Small intestine (tissue), 7 donors: ENCODE results near the gene FAM209A. TPM values are rescaled to one million over a fixed set of nuclear protein-coding genes. Genes with fewer than 3 reads are reported as not detected.

Experiments used
- DNase-seq, 2 donors: peaks; one replicate each; pipeline versions ENCODE4 v3.0.0 to v3.0.0-alpha.2; 2013
- FAIRE-seq: peaks from 2 replicates; lab custom pipeline; 2012; peaks lifted over from hg19 to GRCh38; lab: Jason Lieb, UNC
- H3K27ac ChIP-seq, 3 donors: one replicate each; pipeline ENCODE4 v1.5.1; 2013; ENCODE audit warnings: low read length in 2 of 3, mild to moderate bottlenecking in 2 of 3, control low read depth in 1 of 3, inconsistent platforms in 1 of 3, low read depth in 1 of 3, moderate library complexity in 1 of 3
- H3K27me3 ChIP-seq, 3 donors: one replicate each; pipeline ENCODE4 v1.6.1; 2013; ENCODE audit warnings: low read length in 3 of 3, inconsistent platforms in 1 of 3; ENCODE audit not compliant: control insufficient read depth in 3 of 3, insufficient read depth in 3 of 3
- H3K36me3 ChIP-seq, 3 donors: one replicate each; pipeline ENCODE4 v1.6.1; 2013; ENCODE audit warnings: low read length in 3 of 3, inconsistent platforms in 1 of 3, low read depth in 1 of 3, mild to moderate bottlenecking in 1 of 3, moderate library complexity in 1 of 3; ENCODE audit not compliant: control insufficient read depth in 3 of 3, insufficient read depth in 2 of 3
- H3K4me1 ChIP-seq, 3 donors: one replicate each; pipeline ENCODE4 v1.6.1; 2013; ENCODE audit warnings: low read length in 2 of 3, inconsistent platforms in 1 of 3, low read depth in 1 of 3, mild to moderate bottlenecking in 1 of 3, moderate library complexity in 1 of 3; ENCODE audit not compliant: control insufficient read depth in 3 of 3, insufficient read depth in 2 of 3
- H3K4me3 ChIP-seq, 3 donors: one replicate each; pipeline ENCODE4 v1.5.1; 2013; ENCODE audit warnings: low read length in 3 of 3, control low read depth in 1 of 3, inconsistent platforms in 1 of 3, low read depth in 1 of 3, mild to moderate bottlenecking in 1 of 3, moderate library complexity in 1 of 3
- H3K9me3 ChIP-seq, 2 donors: one replicate each; pipeline ENCODE4 v1.6.1; 2013; ENCODE audit warnings: low read depth in 1 of 2, low read length in 1 of 2; ENCODE audit not compliant: control insufficient read depth in 2 of 2, insufficient read depth in 1 of 2
- WGBS, 3 donors: extraction: QIAGEN DNeasy Blood & Tissue Kit; methylation state at CpG; one replicate each; pipeline ENCODE4 v1.1.7; 2013; 5-methylcytosine and 5-hydroxymethylcytosine counted together
- polyA plus RNA-seq, 4 donors: library from polyadenylated mRNA; stranded (reverse) in 3 of 4; unstranded in 1 of 4; fragments of 200-250 nt in 3 of 4; fragments of 120-200 nt in 1 of 4; gene quantifications; one replicate each; pipeline versions ENCODE4 v1.2.1 to v1.2.3, GENCODE V29; 2013
- donor health status: healthy with polysubstance abuse.
- donor health status: control.
- donor health status: control.
- donor health status: Bipolar disorder and iron deficiency.
- donor health status: healthy.

FAM209A gene
- polyA plus RNA-seq, 4 donors: 0.22 to 0.32 TPM; not detected in 2

- Histone ChIP-seq H3K36me3 (peaks cover 2 to 25% (median 16%) of the 10 kb centered on the region in 3 donors), H3K27ac (no peak overlapping the region), H3K9me3 (no peaks in the 10 kb centered on the region), H3K4me3 (no peak overlapping the region), H3K4me1 (no peaks in the 10 kb centered on the region), H3K27me3 (no peaks in the 10 kb centered on the region)
- WGBS, 3 donors: 94 to 95% (median 94%) methylated on average over 10 of the region's 10 CpGs
- DNase-seq (no peak), FAIRE-seq (no peak)
Measured at GRCh38 chr20:56511926-56512325, 12.6 kb upstream of the FAM209A start.

GRCh38 chr20:56513161-56514150 lies 11.1 kb upstream of the FAM209A start:
- Histone ChIP-seq H3K36me3 (peaks cover 16 to 40% (median 31%) of the 10 kb centered on the region in 3 donors), H3K27ac (no peak overlapping the region)

GRCh38 chr20:56516631-56517030 lies 7.9 kb upstream of the FAM209A start:
- H3K27ac ChIP-seq: no peak overlapping the region
- 76 to 96% (median 92%) methylated on average over 5 of the region's 5 CpGs for WGBS, 3 donors
- FAIRE-seq (no peak), DNase-seq (no peak)
- H3K27me3 ChIP-seq: no peaks in the 10 kb centered on the region
- no peaks in the 10 kb centered on the region for H3K4me1 ChIP-seq
- H3K9me3 ChIP-seq: peaks cover 0 to 25% of the 10 kb centered on the region in 2 donors
- H3K4me3 ChIP-seq: no peak overlapping the region
- H3K36me3 ChIP-seq: peaks cover 30 to 63% (median 45%) of the 10 kb centered on the region in 3 donors

More at GRCh38 chr20:56513161-56514150, 11.1 kb upstream of the FAM209A start:
- Histone ChIP-seq H3K9me3 (peaks cover 0 to 4% of the 10 kb centered on the region in 2 donors), H3K4me3 (no peak overlapping the region), H3K4me1 (no peaks in the 10 kb centered on the region), H3K27me3 (no peaks in the 10 kb centered on the region)
- WGBS, 3 donors: 92 to 93% (median 93%) methylated on average over 20 to 22 of the region's 22 CpGs
- no peak for DNase-seq
- no peak for FAIRE-seq

GRCh38 chr20:56517211-56517610 lies 7.3 kb upstream of the FAM209A start:
- DNase-seq: no peak
- Histone ChIP-seq H3K27ac (no peak overlapping the region), H3K36me3 (peaks cover 30 to 60% (median 44%) of the 10 kb centered on the region in 3 donors), H3K4me1 (no peaks in the 10 kb centered on the region), H3K4me3 (no peak overlapping the region), H3K9me3 (peaks cover 0 to 29% of the 10 kb centered on the region in 2 donors), H3K27me3 (no peaks in the 10 kb centered on the region)
- 93 to 98% (median 96%) methylated on average over 7 of the region's 7 CpGs for WGBS, 3 donors
- FAIRE-seq: no peak

GRCh38 chr20:56517641-56518040 lies 6.9 kb upstream of the FAM209A start:
- peaks cover 30 to 57% (median 40%) of the 10 kb centered on the region in 3 donors for H3K36me3 ChIP-seq
- H3K4me3 ChIP-seq: no peak overlapping the region
- no peak for DNase-seq
- H3K9me3 ChIP-seq: peaks cover 0 to 30% of the 10 kb centered on the region in 2 donors
- no peak for FAIRE-seq
- no peaks in the 10 kb centered on the region for H3K4me1 ChIP-seq
- no peaks in the 10 kb centered on the region for H3K27me3 ChIP-seq
- H3K27ac ChIP-seq: no peak overlapping the region
- WGBS, 3 donors: 84 to 93% (median 91%) methylated on average over 8 of the region's 8 CpGs

GRCh38 chr20:56518126-56518525 lies 6.4 kb upstream of the FAM209A start:
- no peaks in the 10 kb centered on the region for H3K4me1 ChIP-seq
- DNase-seq (no peak), FAIRE-seq (no peak)
- 95 to 98% (median 96%) methylated on average over 14 of the region's 14 CpGs for WGBS, 3 donors
- peaks cover 30 to 52% (median 40%) of the 10 kb centered on the region in 3 donors for H3K36me3 ChIP-seq
- peaks cover 0 to 30% of the 10 kb centered on the region in 2 donors for H3K9me3 ChIP-seq
- H3K4me3 ChIP-seq: no peak overlapping the region
- H3K27ac ChIP-seq: no peak overlapping the region
- H3K27me3 ChIP-seq: no peaks in the 10 kb centered on the region

GRCh38 chr20:56518721-56519398 lies 5.7 kb upstream of the FAM209A start:
- H3K9me3 ChIP-seq: peaks cover 0 to 30% of the 10 kb centered on the region in 2 donors
- no peak for DNase-seq
- H3K27me3 ChIP-seq: no peaks in the 10 kb centered on the region
- H3K36me3 ChIP-seq: peaks cover 30 to 45% (median 34%) of the 10 kb centered on the region in 3 donors
- no peaks in the 10 kb centered on the region for H3K4me1 ChIP-seq
- no peak overlapping the region for H3K4me3 ChIP-seq
- 93 to 97% (median 94%) methylated on average over 10 of the region's 10 CpGs for WGBS, 3 donors
- no peak for FAIRE-seq
- no peak overlapping the region for H3K27ac ChIP-seq

GRCh38 chr20:56519551-56519950 lies 5.0 kb upstream of the FAM209A start:
- no peak for FAIRE-seq
- H3K36me3 ChIP-seq: peaks cover 30 to 40% (median 34%) of the 10 kb centered on the region in 3 donors

More at GRCh38 chr20:56519551-56519950, 5.0 kb upstream of the FAM209A start:
- no peaks in the 10 kb centered on the region for H3K4me1 ChIP-seq
- no peak for DNase-seq
- H3K27me3 ChIP-seq: no peaks in the 10 kb centered on the region
- H3K9me3 ChIP-seq: peaks cover 0 to 30% of the 10 kb centered on the region in 2 donors
- H3K4me3 ChIP-seq: no peak overlapping the region
- H3K27ac ChIP-seq: no peak overlapping the region
- 99% methylated on average over 10 of the region's 10 CpGs for WGBS, 3 donors
